GM18870 (cell line): ENCODE results near the gene FCAMR.
"Not testable (repeated sequence)": the region's sequence is repeated elsewhere in the genome, so short reads cannot be mapped to it uniquely, and the experiment has no call there.

Experiments used
- ATAC-seq: cut with Tn5 transposase; IDR thresholded peaks from one replicate; pipeline ENCODE4 v1.9.1; 2021; ENCODE audit warnings: moderate library complexity; ENCODE audit not compliant: unreplicated experiment

Gene FCAMR

GRCh38 chr1:206935491-206936067, 34.7 kb downstream of the FCAMR start:
- ATAC-seq, result no peak

GRCh38 chr1:206933333-206933945, 36.8 kb downstream of the FCAMR start:
- ATAC-seq, result no peak

GRCh38 chr1:206932177-206932576, 38.1 kb downstream of the FCAMR start:
- ATAC-seq, result no peak

- no peak for ATAC-seq
Observed at GRCh38 chr1:206931709-206932108, 38.6 kb downstream of the FCAMR start.

GRCh38 chr1:206930210-206930798, 40.0 kb downstream of the FCAMR start:
- peak; percentile 80 for ATAC-seq

- ATAC-seq, result no peak
Observed at GRCh38 chr1:206929524-206929923, 40.7 kb downstream of the FCAMR start.

GRCh38 chr1:206926286-206926685, 44.0 kb downstream of the FCAMR start:
- ATAC-seq, result no peak

GRCh38 chr1:206925106-206925736, 45.0 kb downstream of the FCAMR start:
- peak; percentile 54 for ATAC-seq

GRCh38 chr1:206924592-206925105, 45.6 kb downstream of the FCAMR start:
- ATAC-seq, result peak; percentile 3

- ATAC-seq, result not testable (repeated sequence)
Observed at GRCh38 chr1:206923961-206924557, 46.2 kb downstream of the FCAMR start.

- ATAC-seq, result peak; percentile 39
Observed at GRCh38 chr1:206923009-206923960, 47.0 kb downstream of the FCAMR start.

GRCh38 chr1:206922524-206922923, 47.7 kb downstream of the FCAMR start:
- no peak for ATAC-seq

GRCh38 chr1:206921772-206922265, 48.4 kb downstream of the FCAMR start, which contains the start of gene FCMR:
Gene FCMR (minus strand): TSS chr1:206921941. CDS start chr1:206921854, 87 bp downstream.
- ATAC-seq, result no peak

- no peak for ATAC-seq
Observed at GRCh38 chr1:206918076-206918475, 52.2 kb downstream of the FCAMR start.

- ATAC-seq, result no peak
Observed at GRCh38 chr1:206916000-206916709, 54.1 kb downstream of the FCAMR start.

- no peak for ATAC-seq
Observed at GRCh38 chr1:206915030-206915735, 55.1 kb downstream of the FCAMR start.

- ATAC-seq, result no peak
Observed at GRCh38 chr1:206913766-206914537, 56.3 kb downstream of the FCAMR start.
